Mesothelial cell of epicardium (in vitro differentiated cells): ENCODE data around the gene LMF1. TPM values are rescaled to one million over a fixed set of nuclear protein-coding genes. Genes with fewer than 3 reads are reported as not detected.

Experiments
- DNase-seq, 2 experiments: peaks; one replicate each; pipeline ENCODE4 v3.0.0; 2021; ENCODE audit warnings: low spot score in 2 of 2; ENCODE audit not compliant: unreplicated experiment in 2 of 2
- H3K27ac Mint-ChIP-seq: 2 replicates; pipeline ENCODE4 v1.8.0; 2021; ENCODE audit warnings: mixed read lengths
- H3K27me3 Mint-ChIP-seq: 2 replicates; pipeline ENCODE4 v1.8.0; 2021; ENCODE audit warnings: low read depth, mixed read lengths
- H3K36me3 Mint-ChIP-seq: 2 replicates; pipeline ENCODE4 v1.8.0; 2021; ENCODE audit warnings: mixed read lengths
- H3K4me1 Mint-ChIP-seq: 2 replicates; pipeline ENCODE4 v1.8.0; 2021; ENCODE audit warnings: mixed read lengths
- H3K4me3 Mint-ChIP-seq: 2 replicates; pipeline ENCODE4 v1.8.0; 2021; ENCODE audit warnings: mild to moderate bottlenecking, moderate library complexity, mixed read lengths
- H3K9me3 Mint-ChIP-seq: 2 replicates; pipeline ENCODE4 v1.8.0; 2021; ENCODE audit warnings: mixed read lengths
- CTCF ChIP-seq: fragments of 200-600 bp; sonication (generic); IDR thresholded peaks from one replicate; pipeline ENCODE4 v1.5.0; 2021; ENCODE audit warnings: antibody characterized with exemption; ENCODE audit not compliant: unreplicated experiment
- total RNA-seq: library from RNA; stranded (reverse); gene quantifications from 3 replicates; pipeline ENCODE4 v1.2.1, GENCODE V29; 2021

The LMF1 gene
- total RNA-seq, 1 donor from 2014 or later: 37.4 TPM

DNA sequence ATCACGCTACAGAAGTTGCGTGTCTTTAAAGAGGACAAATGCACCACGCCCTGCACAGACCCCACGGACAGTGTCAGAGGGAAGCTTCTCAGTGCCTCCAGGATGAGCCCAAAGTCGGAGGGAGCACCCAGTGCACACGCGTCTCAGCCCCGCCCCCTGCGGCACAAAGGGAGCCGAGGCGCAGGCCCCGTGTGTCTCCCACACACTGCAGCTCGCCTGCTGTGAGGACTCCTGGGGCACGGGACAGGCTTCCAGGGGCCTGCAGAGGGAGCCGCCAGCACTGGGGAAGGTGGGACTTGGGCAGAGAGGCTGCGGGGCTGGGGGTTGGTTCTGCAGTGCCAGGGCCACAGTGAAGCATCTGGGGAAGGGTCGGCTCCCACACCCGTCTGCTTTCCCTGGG, 77.4 kb downstream of the LMF1 start:
- no peak for DNase-seq
- H3K9me3 Mint-ChIP-seq: no peaks in the 10 kb centered on the region
- H3K36me3 Mint-ChIP-seq: peaks cover 3% of the 10 kb centered on the region
- H3K27me3 Mint-ChIP-seq: no peaks in the 10 kb centered on the region
- H3K27ac Mint-ChIP-seq: no peak overlapping the region
- peaks cover 2% of the 10 kb centered on the region for H3K4me1 Mint-ChIP-seq
- no peak overlapping the region for H3K4me3 Mint-ChIP-seq
- TF ChIP-seq CTCF: no peak

DNA sequence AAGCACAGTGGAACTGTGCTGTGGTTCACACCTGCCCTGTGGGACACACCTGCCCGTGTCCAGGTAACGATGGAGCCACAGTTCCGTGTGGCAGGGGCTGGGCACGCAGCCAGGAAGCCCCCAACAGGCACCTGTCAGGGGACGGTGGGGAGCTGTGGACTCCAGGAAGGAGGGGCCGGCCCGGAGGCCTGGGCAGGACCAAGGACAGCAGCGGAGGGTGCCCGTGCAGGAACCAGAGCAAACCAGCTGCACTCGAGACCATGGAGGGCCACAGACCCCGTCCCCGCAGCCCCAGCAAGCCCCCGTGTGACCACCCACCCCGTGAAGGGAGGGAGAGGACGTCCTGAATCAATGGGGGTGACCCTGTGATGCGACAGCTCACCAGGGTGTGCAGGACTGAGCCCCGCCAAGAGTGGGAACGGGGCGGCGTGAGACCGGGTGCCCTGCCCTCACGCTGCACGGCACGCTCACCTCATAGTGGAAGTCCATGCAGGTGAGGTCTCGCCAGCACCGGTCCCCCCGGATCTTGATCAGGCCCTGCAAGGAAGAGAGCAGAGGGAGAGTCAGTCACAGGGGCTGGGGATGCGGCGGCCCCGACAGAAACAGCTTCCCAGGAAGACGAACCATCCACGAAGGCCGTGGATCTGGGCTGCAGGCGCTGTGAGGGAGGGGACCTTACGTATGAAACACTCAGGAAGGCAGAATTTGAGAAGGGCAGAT, 78.1 kb downstream of the LMF1 start:
- Mint-ChIP-seq H3K9me3 (no peaks in the 10 kb centered on the region), H3K27me3 (no peaks in the 10 kb centered on the region), H3K27ac (no peak overlapping the region), H3K4me1 (peaks cover 2% of the 10 kb centered on the region), H3K36me3 (peaks cover 3% of the 10 kb centered on the region), H3K4me3 (no peak overlapping the region)
- no peak for DNase-seq
- TF ChIP-seq CTCF: no peak

DNA sequence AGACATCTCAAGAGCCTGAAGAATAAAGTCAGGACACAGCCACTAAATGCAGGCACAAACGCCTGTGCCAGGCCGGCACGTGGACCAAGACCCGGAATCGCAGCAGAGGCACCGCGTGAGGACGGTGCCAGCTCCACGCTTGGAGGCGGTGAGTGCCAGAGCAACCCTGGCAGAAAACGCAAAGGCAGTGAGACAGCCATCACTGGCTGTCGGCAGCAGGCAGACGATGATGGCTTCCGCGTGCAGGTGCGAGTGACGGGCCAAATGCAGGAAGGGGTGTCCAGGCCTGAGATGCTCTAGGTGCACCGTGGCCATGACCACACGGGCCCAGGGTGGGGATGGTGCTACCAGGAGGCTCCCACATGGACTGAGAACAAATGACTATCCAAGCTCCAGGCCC, 78.8 kb downstream of the LMF1 start:
- Mint-ChIP-seq H3K9me3 (no peaks in the 10 kb centered on the region), H3K4me1 (peaks cover 5% of the 10 kb centered on the region), H3K36me3 (peaks cover 3% of the 10 kb centered on the region), H3K27ac (no peak overlapping the region), H3K4me3 (no peak overlapping the region), H3K27me3 (no peaks in the 10 kb centered on the region)
- no peak for DNase-seq
- TF ChIP-seq CTCF: no peak

- no peak for TF ChIP-seq CTCF
- Mint-ChIP-seq H3K27ac (no peak overlapping the region), H3K4me3 (no peak overlapping the region), H3K9me3 (no peaks in the 10 kb centered on the region), H3K27me3 (no peaks in the 10 kb centered on the region), H3K4me1 (peaks cover 8% of the 10 kb centered on the region), H3K36me3 (peaks cover 3% of the 10 kb centered on the region)
- no peak for DNase-seq
Measured at GRCh38 chr16:891353-891740, 79.4 kb downstream of the LMF1 start.

GRCh38 chr16:890716-891352, 80.0 kb downstream of the LMF1 start:
- no peak for DNase-seq
- Mint-ChIP-seq H3K4me1 (peaks cover 8% of the 10 kb centered on the region), H3K27me3 (no peaks in the 10 kb centered on the region), H3K27ac (no peak overlapping the region), H3K9me3 (no peaks in the 10 kb centered on the region), H3K36me3 (peaks cover 3% of the 10 kb centered on the region), H3K4me3 (no peak overlapping the region)
- no peak for TF ChIP-seq CTCF
